Astrocyte of the spinal cord (primary cell): ENCODE data around the gene NNAT.
"Not testable (repeated sequence)": the region's sequence is repeated elsewhere in the genome, so short reads cannot be mapped to it uniquely, and the experiment has no call there.

Experiments
- DNase-seq: peaks from one replicate; pipeline ENCODE4 v3.0.0; 2011; ENCODE audit warnings: low read depth, low spot score
- H3K4me3 ChIP-seq: 2 replicates; pipeline ENCODE4 v1.5.1; 2011; ENCODE audit warnings: low read depth, mild to moderate bottlenecking, low read length, moderate library complexity
- in situ Hi-C: cut with HindIII; loops from 2 replicates; pipeline ENCODE4 v1.10.0; 2017; ENCODE audit warnings: low sequenced_read_pairs
- TF ChIP-seq, protein P1 (sequence below): IDR thresholded peaks from 2 replicates; pipeline ENCODE4 v1.5.1; 2012; ENCODE audit warnings: low read depth, mild to moderate bottlenecking, low read length, inconsistent platforms

NNAT gene

DNA sequence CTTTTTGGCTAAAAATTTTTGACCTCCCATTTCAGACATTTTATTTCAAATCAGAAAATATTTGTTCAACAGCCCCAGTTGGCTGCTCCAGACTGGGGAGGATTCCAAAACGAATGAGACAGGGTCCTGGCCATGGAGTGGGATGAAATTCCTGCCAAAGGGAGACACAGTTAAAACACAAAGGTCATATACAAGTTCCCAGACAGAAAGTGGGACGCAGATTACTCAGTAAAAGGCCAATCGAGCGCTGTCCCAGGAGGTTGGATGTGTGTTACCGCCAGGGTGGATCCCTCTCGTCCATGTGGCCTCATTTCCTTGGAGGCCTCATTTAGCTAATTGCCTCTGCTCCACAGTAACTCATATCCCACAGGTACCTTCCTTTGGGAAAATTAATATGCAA lies 41.8 kb upstream of the NNAT start:
- DNase-seq = no peak
- H3K4me3 ChIP-seq = no peak overlapping the region
- in situ Hi-C loops = no loop called here
- TF ChIP-seq, protein P1, sequence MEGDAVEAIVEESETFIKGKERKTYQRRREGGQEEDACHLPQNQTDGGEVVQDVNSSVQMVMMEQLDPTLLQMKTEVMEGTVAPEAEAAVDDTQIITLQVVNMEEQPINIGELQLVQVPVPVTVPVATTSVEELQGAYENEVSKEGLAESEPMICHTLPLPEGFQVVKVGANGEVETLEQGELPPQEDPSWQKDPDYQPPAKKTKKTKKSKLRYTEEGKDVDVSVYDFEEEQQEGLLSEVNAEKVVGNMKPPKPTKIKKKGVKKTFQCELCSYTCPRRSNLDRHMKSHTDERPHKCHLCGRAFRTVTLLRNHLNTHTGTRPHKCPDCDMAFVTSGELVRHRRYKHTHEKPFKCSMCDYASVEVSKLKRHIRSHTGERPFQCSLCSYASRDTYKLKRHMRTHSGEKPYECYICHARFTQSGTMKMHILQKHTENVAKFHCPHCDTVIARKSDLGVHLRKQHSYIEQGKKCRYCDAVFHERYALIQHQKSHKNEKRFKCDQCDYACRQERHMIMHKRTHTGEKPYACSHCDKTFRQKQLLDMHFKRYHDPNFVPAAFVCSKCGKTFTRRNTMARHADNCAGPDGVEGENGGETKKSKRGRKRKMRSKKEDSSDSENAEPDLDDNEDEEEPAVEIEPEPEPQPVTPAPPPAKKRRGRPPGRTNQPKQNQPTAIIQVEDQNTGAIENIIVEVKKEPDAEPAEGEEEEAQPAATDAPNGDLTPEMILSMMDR = no peak

DNA sequence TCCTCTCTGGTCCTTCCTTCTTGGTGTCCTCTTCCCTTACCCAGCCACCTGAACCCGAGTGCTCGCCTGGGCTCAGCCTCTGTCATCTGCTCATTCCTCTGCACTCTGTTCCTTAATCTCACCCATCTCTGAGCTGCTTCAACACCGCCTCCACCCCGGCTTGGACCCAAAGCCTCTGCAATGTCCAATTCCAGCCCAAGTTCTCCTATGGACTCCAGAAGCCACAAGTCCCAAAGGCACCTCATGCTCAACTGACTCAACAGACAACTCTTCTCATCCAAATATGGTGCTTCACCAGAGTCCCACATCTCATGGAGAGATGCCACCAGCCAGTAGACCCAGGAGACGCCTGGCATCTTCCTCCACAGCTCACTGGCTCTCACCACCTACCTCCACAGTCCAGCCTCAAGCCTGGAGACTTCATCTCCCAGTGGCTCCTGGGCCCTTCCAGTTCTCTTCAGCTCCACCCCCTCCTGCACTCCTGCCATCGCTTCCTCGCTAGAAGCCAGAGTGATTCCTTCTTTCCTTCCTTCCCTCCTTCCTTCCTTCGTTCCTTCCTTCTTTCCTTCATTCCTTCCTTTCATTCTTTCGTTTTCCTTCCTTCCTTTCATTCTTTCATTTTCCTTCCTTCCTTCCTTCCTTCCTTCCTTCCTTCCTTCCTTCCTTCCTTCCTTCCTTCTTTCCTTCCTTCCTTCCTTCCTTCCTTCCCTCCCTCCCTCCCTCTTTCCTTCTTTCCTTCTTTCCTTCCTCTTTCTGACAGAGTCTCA lies 40.9 kb upstream of the NNAT start:
- in situ Hi-C loops = no loop called here
- H3K4me3 ChIP-seq = no peak overlapping the region
- no peak for DNase-seq
- TF ChIP-seq, protein P1 = no peak

DNA sequence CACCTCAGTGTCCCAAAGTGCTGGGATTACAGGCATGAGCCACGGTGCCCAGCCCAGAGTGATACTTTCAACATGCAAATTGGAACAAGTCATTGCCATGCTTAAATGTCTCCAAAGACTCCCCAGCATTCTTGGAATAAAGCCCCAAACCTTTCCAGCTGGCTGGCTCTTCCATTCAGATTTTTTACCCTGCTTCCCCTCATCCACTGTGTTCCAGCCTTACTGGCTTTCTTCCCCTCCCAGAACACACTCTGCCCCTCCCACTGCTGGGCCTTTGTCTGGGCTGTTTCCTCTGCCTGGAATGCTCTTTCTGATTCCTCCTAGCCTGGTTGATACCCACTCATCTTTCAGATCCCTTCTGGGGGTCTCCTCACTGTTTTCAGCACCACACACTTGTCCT lies 40.1 kb upstream of the NNAT start:
- no peak overlapping the region for H3K4me3 ChIP-seq
- no peak for DNase-seq
- in situ Hi-C loops = no loop called here
- TF ChIP-seq, protein P1 = no peak

DNA sequence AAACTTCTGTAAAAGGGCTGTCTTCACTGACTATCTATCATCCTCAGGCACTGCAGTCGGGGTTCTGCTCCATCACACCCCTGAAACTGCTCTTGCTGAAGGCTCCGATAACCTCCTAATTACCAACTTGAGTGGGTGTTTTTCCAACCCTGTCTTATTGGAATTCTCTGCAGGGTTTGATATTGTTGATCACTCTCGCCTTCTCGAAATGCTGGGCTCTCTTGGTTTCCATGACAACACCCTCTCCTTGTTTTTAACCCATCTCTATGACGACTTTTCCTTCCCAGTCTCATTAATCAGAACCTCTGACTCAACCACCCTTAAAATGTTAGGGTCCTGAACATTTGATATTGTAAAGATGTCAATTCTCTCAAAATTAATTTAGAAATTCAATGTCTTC lies 39.4 kb upstream of the NNAT start:
- TF ChIP-seq, protein P1 = no peak
- DNase-seq = no peak
- no peak overlapping the region for H3K4me3 ChIP-seq
- in situ Hi-C loops = no loop called here

DNA sequence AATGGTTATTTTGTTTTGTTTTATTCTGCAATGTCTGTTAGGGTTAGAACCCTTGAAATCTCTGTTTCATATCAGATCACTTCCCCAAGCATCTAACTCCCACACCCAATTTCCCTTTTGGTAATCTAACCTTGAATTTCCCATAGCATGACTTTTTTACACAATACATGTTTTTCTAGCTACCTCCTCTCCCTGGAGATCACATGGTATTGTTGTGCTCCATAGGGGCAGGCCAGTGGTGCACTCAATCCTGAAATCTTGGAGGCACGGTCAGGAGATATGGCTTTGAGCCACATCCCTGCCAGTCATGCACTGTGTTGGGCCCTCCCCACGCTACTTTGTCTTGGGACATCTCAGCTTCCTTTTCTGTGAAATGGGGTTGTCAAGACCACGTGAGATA lies 36.7 kb upstream of the NNAT start:
- in situ Hi-C loops = no loop called here
- H3K4me3 ChIP-seq = no peak overlapping the region
- no peak for DNase-seq
- TF ChIP-seq, protein P1 = no peak

DNA sequence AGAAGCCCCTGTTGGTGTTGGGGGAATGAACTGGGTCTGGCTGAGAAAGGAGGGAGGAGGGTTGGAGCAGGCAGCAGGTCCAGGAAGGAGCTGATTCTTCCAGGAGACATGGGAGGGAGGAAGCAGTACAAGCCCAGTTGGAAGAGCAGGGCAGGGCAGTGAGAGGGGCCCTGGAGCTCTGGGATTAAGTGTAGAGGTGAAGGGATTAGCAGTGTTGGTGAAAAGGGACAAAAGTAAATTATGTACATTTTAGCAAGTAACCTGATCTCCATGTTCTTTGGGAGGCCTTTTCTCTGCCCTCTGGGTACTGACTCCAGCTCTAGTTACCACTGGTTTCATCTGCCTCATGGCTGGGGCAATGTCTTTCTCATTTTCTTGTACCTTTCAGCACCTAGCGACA lies 34.8 kb upstream of the NNAT start:
- DNase-seq, in situ Hi-C loops, H3K4me3 ChIP-seq: not testable (repeated sequence)

DNA sequence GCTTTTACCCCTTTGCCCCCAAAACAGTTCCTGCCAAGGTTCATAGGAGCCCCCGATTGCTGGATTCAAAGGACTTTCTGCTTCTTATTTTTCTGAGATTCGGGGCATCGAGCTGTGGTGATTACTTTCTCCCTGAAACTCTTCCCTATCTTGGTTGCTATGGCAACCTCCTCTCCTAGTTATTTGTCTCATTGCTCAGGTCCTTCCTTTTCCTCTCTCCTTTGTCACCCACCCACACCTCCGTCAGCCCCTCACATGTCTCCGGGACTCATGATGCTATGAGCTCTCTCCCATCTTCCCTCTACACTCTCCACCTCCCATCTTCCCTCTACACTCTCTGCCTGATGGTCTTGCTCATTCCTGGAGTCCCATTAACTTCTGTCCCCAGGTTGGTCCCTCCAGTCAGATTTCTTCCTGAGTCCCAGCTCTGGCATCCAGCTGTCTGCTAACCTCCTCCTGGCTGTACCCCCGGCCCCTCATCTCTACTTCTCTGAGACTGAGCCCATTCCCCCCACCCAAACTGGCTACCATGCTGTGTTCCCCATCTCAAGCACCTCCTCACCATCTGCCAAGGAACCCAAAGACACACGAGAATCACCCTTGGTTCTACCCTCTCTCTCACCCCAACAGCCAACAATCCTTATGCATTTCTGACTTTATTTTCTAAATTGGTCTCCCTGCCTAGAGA lies 30.2 kb upstream of the NNAT start:
- no peak for DNase-seq
- H3K4me3 ChIP-seq = no peak overlapping the region
- TF ChIP-seq, protein P1 = no peak
- in situ Hi-C loops = no loop called here
